B cell (primary cell): ENCODE results near the gene STUM. TPM values are rescaled to one million over a fixed set of nuclear protein-coding genes. Genes with fewer than 3 reads are reported as not detected.

Source experiments
- ATAC-seq: fragments of 200-7000 bp; cut with Tn5 transposase; one replicate; pipeline ENCODE4 v1.10.0; 2021; ENCODE audit warnings: low read depth, mild to moderate bottlenecking, moderate number of reproducible peaks, moderate library complexity
- CTCF ChIA-PET: fragments of 350-600 bp; sonication (Branson Sonifier 250); formaldehyde crosslinking; loops from one replicate; lab custom pipeline; 2021; ENCODE audit warnings: antibody characterized with exemption, inconsistent platforms; lab: Charles Lee
- POLR2A ChIA-PET: fragments of 350-600 bp; sonication (Branson Sonifier 250); formaldehyde crosslinking; loops from one replicate; lab custom pipeline; 2021; ENCODE audit warnings: antibody characterized with exemption; lab: Charles Lee
- DNase-seq: peaks from one replicate; pipeline ENCODE4 v3.0.0; 2013
- H2AFZ ChIP-seq: 2 replicates; pipeline ENCODE4 v1.6.1; 2012; ENCODE audit warnings: mild to moderate bottlenecking, low read depth, low read length; ENCODE audit not compliant: insufficient read depth, poor library complexity, severe bottlenecking
- H3K27ac ChIP-seq, 2 donors: 1 replicate in 1 of 2; 2 replicates in 1 of 2; pipeline ENCODE4 v1.5.1; 2012 to 2013; ENCODE audit warnings: low read length in 2 of 2, mild to moderate bottlenecking in 2 of 2, moderate library complexity in 1 of 2
- H3K27me3 ChIP-seq, 4 experiments: fragments of 200-600 bp in 1 of 4; sonication (generic) in 1 of 4; replicated peaks in 1 of 4; 1 replicate in 2 of 4; 2 replicates in 2 of 4; pipeline versions ENCODE4 v1.6.1 to v1.7.0; 2013 to 2016; ENCODE audit warnings: low read length in 3 of 4, mild to moderate bottlenecking in 2 of 4, mixed read lengths in 1 of 4, moderate library complexity in 1 of 4; ENCODE audit not compliant: insufficient read depth in 4 of 4, control insufficient read depth in 3 of 4; ENCODE audit errors: control extremely low read depth in 1 of 4
- H3K36me3 ChIP-seq, 2 experiments: replicated peaks in 1 of 2; 1 replicate in 1 of 2; 2 replicates in 1 of 2; pipeline versions ENCODE4 v1.6.1 to v1.7.1; 2013; ENCODE audit warnings: low read length in 1 of 2; ENCODE audit not compliant: insufficient read depth in 2 of 2, control insufficient read depth in 1 of 2; ENCODE audit errors: control extremely low read depth in 1 of 2, extremely low read depth in 1 of 2
- H3K4me1 ChIP-seq, 2 donors: fragments of 200-600 bp in 1 of 2; sonication (generic) in 1 of 2; 1 replicate in 1 of 2; 2 replicates in 1 of 2; pipeline versions ENCODE4 v1.5.1 to v1.6.1; 2013 to 2017; ENCODE audit warnings: low read length in 2 of 2; ENCODE audit not compliant: control insufficient read depth in 2 of 2, insufficient read depth in 2 of 2
- H3K4me2 ChIP-seq: replicated peaks from 2 replicates; pipeline ENCODE3; 2012; ENCODE audit warnings: mild to moderate bottlenecking, low read depth, low read length; ENCODE audit not compliant: poor library complexity, severe bottlenecking
- H3K4me3 ChIP-seq, 5 experiments: fragments of 200-600 bp in 1 of 5; sonication (generic) in 1 of 5; 1 replicate in 3 of 5; 2 replicates in 2 of 5; pipeline versions ENCODE4 v1.5.1 to v1.7.0; 2011 to 2016; ENCODE audit warnings: low read length in 4 of 5, mild to moderate bottlenecking in 4 of 5, low read depth in 2 of 5, control low read depth in 1 of 5, moderate library complexity in 1 of 5; ENCODE audit not compliant: insufficient read depth in 1 of 5; ENCODE audit errors: control extremely low read depth in 1 of 5, extremely low read depth in 1 of 5
- H3K79me2 ChIP-seq: fragments of 200-600 bp; sonication (generic); one replicate; pipeline ENCODE4 v1.6.0; 2016; ENCODE audit warnings: low read length; ENCODE audit not compliant: control insufficient read depth, insufficient read depth
- H3K9ac ChIP-seq: fragments of 200-600 bp; sonication (generic); 2 replicates; pipeline ENCODE4 v1.6.1; 2017; ENCODE audit warnings: mild to moderate bottlenecking, low read length, moderate library complexity
- H3K9me3 ChIP-seq, 3 donors: one replicate each; pipeline versions ENCODE4 v1.6.1 to v1.7.1; 2013; ENCODE audit warnings: low read length in 2 of 3; ENCODE audit not compliant: control insufficient read depth in 2 of 3, insufficient read depth in 1 of 3; ENCODE audit errors: control extremely low read depth in 1 of 3
- H4K20me1 ChIP-seq: 2 replicates; pipeline ENCODE4 v1.6.0; 2012; ENCODE audit warnings: mild to moderate bottlenecking, low read length; ENCODE audit not compliant: insufficient read depth, control insufficient read depth, poor library complexity, severe bottlenecking
- H3K27ac Mint-ChIP-seq: one replicate; pipeline ENCODE4 v1.8.0; 2021; ENCODE audit warnings: mixed read lengths
- H3K27me3 Mint-ChIP-seq: one replicate; pipeline ENCODE4 v1.8.0; 2021; ENCODE audit warnings: mixed read lengths
- H3K4me1 Mint-ChIP-seq: one replicate; pipeline ENCODE4 v1.8.0; 2021; ENCODE audit warnings: mixed read lengths
- H3K4me3 Mint-ChIP-seq: one replicate; pipeline ENCODE4 v1.8.0; 2021; ENCODE audit warnings: mixed read lengths
- H3K9me3 Mint-ChIP-seq: one replicate; pipeline ENCODE4 v1.8.0; 2022; ENCODE audit warnings: mixed read lengths; ENCODE audit not compliant: insufficient read depth
- EZH2 ChIP-seq: IDR thresholded peaks from 2 replicates; pipeline ENCODE4 v1.6.1; 2012; ENCODE audit warnings: borderline replicate concordance, low read depth, mild to moderate bottlenecking, moderate library complexity, low read length; ENCODE audit not compliant: insufficient read depth, poor library complexity, severe bottlenecking
- WGBS: methylation state at CpG from one replicate; pipeline ENCODE4 v1.1.5; 2013; ENCODE audit warnings: missing lambda C conversion rate; ENCODE audit not compliant: insufficient coverage; 5-methylcytosine and 5-hydroxymethylcytosine counted together
- intact Hi-C: fragments of 100-400 bp; cut with micrococcal nuclease; formaldehyde crosslinking; loops from one replicate; pipeline ENCODE4 v1.10.0; 2022
- polyA plus RNA-seq: library from polyadenylated mRNA; depleted of rRNA; stranded (reverse); fragments of >200 nt; gene quantifications from 2 replicates; pipeline ENCODE4 v1.2.3, GENCODE V29; 2012
- total RNA-seq, 2 donors: library from RNA; stranded (reverse); fragments of 120-200 nt in 1 of 2; gene quantifications; 1 replicate in 1 of 2; 2 replicates in 1 of 2; pipeline versions ENCODE4 v1.2.3 to v1.2.4, GENCODE V29; 2013 to 2022
- TF ChIP-seq, protein P1 (sequence below): fragments of 200-600 bp; IDR thresholded peaks from one replicate; pipeline ENCODE4 v1.8.0; 2022; ENCODE audit warnings: antibody characterized with exemption, mild to moderate bottlenecking

Gene STUM
- total and polyA plus RNA-seq, 2 donors (not counting 1 experiment from before 2014, with no cell fraction given) = 0.12 to 0.69 TPM

DNA sequence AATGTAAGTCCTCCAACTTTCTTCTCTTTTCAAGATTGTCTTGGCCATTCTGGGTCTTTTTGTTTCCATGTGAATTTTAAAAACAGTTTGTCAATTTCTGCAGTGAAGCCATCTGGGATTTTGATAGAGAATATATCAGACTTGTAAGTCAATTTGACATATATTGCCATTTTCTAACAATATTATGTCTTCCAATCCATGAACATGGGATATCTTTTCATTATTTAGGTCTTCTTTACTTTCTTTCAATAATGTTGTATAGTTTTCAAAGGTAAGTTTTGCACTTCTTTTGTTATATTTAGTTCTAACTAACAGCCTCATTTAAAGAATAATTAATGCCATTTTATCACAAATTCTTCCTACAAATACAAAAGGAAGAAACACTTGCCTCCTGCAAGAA lies 73.4 kb downstream of the STUM start:
- Mint-ChIP-seq H3K27me3 (no peaks in the 10 kb centered on the region), H3K9me3 (no peaks in the 10 kb centered on the region), H3K27ac (no peak overlapping the region), H3K4me3 (no peak overlapping the region), H3K4me1 (peaks cover 17% of the 10 kb centered on the region)
- H3K4me3 ChIP-seq = no peak overlapping the region
- TF ChIP-seq, protein P1, sequence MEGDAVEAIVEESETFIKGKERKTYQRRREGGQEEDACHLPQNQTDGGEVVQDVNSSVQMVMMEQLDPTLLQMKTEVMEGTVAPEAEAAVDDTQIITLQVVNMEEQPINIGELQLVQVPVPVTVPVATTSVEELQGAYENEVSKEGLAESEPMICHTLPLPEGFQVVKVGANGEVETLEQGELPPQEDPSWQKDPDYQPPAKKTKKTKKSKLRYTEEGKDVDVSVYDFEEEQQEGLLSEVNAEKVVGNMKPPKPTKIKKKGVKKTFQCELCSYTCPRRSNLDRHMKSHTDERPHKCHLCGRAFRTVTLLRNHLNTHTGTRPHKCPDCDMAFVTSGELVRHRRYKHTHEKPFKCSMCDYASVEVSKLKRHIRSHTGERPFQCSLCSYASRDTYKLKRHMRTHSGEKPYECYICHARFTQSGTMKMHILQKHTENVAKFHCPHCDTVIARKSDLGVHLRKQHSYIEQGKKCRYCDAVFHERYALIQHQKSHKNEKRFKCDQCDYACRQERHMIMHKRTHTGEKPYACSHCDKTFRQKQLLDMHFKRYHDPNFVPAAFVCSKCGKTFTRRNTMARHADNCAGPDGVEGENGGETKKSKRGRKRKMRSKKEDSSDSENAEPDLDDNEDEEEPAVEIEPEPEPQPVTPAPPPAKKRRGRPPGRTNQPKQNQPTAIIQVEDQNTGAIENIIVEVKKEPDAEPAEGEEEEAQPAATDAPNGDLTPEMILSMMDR = no peak
- TF ChIP-seq EZH2 = no peak
- H2AFZ ChIP-seq = no peak overlapping the region
- intact Hi-C loops = no loop called here
- H3K9me3 ChIP-seq = peaks cover 0 to 3% (median 0%) of the 10 kb centered on the region in 3 donors
- no peak overlapping the region for H3K27ac ChIP-seq
- no peak overlapping the region for H3K9ac ChIP-seq
- H3K4me2 ChIP-seq = no peak overlapping the region
- ChIA-PET POLR2A (no interaction called here), CTCF (no interaction called here)
- peaks cover 10 to 12% of the 10 kb centered on the region in 2 donors for H3K4me1 ChIP-seq
- no peaks in the 10 kb centered on the region for H4K20me1 ChIP-seq
- ATAC-seq = no peak
- H3K27me3 ChIP-seq = no peaks in the 10 kb centered on the region
- no peaks in the 10 kb centered on the region for H3K79me2 ChIP-seq
- H3K36me3 ChIP-seq = no peaks in the 10 kb centered on the region
- no peak for DNase-seq

DNA sequence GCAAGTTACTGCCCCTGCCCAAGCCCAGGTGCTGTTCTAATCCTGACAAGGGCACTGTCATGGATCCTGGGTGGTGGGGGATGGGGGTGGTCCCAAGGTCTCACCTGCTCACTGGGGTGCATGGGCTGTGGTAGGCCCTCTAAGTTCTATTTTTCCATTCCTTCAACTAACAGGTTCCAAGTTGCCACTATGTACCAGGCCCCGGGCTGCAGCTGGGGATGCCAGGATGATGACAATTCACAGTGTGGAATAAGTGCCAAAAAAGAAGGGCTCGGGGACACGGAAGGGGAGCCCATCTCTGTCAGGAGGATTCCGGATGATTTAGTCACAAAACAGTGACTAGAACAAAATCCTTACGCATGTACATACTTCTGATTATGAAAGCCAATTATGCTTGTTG lies 76.0 kb downstream of the STUM start:
- Histone ChIP-seq H3K9me3 (peaks cover 0 to 12% (median 4%) of the 10 kb centered on the region in 3 donors), H3K4me1 (peaks cover 18% of the 10 kb centered on the region in 2 donors), H3K4me3 (no peak overlapping the region), H3K27ac (no peak overlapping the region), H3K27me3 (no peaks in the 10 kb centered on the region), H3K9ac (no peak overlapping the region), H3K36me3 (peaks cover 0 to under 1% of the 10 kb centered on the region in 2 experiments), H2AFZ (no peak overlapping the region), H3K4me2 (no peak overlapping the region), H4K20me1 (no peaks in the 10 kb centered on the region), H3K79me2 (no peaks in the 10 kb centered on the region)
- DNase-seq (no peak), ATAC-seq (no peak)
- no peak for TF ChIP-seq EZH2
- TF ChIP-seq, protein P1 = no peak
- CTCF ChIA-PET = interaction anchor here (0.6 to 16.3 kb wide), 6 partner anchors 9 to 214 kb away, joined by 3 to 278 read pairs (median 6); no protein-coding TSS in a partner anchor
- POLR2A ChIA-PET = no interaction called here
- intact Hi-C loops = no loop called here
- H3K27me3 Mint-ChIP-seq = no peaks in the 10 kb centered on the region
- no peak overlapping the region for H3K27ac Mint-ChIP-seq
- H3K9me3 Mint-ChIP-seq = no peaks in the 10 kb centered on the region
- H3K4me1 Mint-ChIP-seq = peaks cover 34% of the 10 kb centered on the region
- WGBS = 96% methylated on average over 4 of the region's 5 CpGs
- no peak overlapping the region for H3K4me3 Mint-ChIP-seq
